Endothelial cell of umbilical vein (primary cell): Measurements from ENCODE around the gene OXER1.

Source experiments
- CTCF ChIP-seq, 2 donors: IDR thresholded peaks; 1 replicate in 1 of 2; 2 replicates in 1 of 2; pipeline ENCODE4 v1.5.1; 2011; ENCODE audit warnings: low read length in 2 of 2, mild to moderate bottlenecking in 2 of 2, moderate library complexity in 2 of 2, control low read depth in 1 of 2, inconsistent platforms in 1 of 2, low read depth in 1 of 2; ENCODE audit not compliant: insufficient read depth in 1 of 2; ENCODE audit errors: extremely low read depth in 1 of 2
- EZH2 ChIP-seq: IDR thresholded peaks from 2 replicates; pipeline ENCODE4 v1.6.1; 2012; ENCODE audit warnings: borderline replicate concordance, low read depth, mild to moderate bottlenecking, moderate library complexity, low read length, inconsistent platforms; ENCODE audit not compliant: severe bottlenecking
- GATA2 ChIP-seq: IDR thresholded peaks from 2 replicates; pipeline ENCODE4 v1.7.0; 2011; ENCODE audit warnings: low read depth, mild to moderate bottlenecking, moderate library complexity, mixed read lengths, low read length; ENCODE audit not compliant: insufficient read length, insufficient read depth
- MAX ChIP-seq: IDR thresholded peaks from 2 replicates; pipeline ENCODE4 v1.6.1; 2011; ENCODE audit not compliant: insufficient read depth, insufficient read length
- POLR2AphosphoS5 ChIP-seq: IDR thresholded peaks from 2 replicates; pipeline ENCODE4 v1.6.1; 2012; ENCODE audit warnings: low read depth, mild to moderate bottlenecking, control low read depth, low read length, moderate library complexity; ENCODE audit not compliant: insufficient read depth

- TF ChIP-seq POLR2AphosphoS5 = no peak
- no peak for TF ChIP-seq CTCF (IDR thresholded peaks at IDR 0.05; ENCODE audit: extremely low read depth in 1 of 2, insufficient read depth in 1 of 2, low read depth in 1 of 2, low read length in 2 of 2)
- TF ChIP-seq EZH2 = no peak
- TF ChIP-seq GATA2 = no peak
- no peak for TF ChIP-seq MAX
Measured at GRCh38 chr2:42712934-42713333, 51.0 kb downstream of the OXER1 start.
